Measurements from ENCODE around the gene SLC6A3.
A peak's percentile ranks its signal among the peaks of the same experiment; 100 is the strongest.
"Not testable (repeated sequence)": the region's sequence is repeated elsewhere in the genome, so short reads cannot be mapped to it uniquely, and the experiment has no call there.

SLC6A3 gene

GRCh38 chr5:1439388-1440097 lies 5.7 kb downstream of the SLC6A3 start:
- no peak for DNase-seq (ENCODE audit: low spot score)

- DNase-seq (ENCODE audit: low spot score) = no peak
Measured at GRCh38 chr5:1438871-1439270, 6.4 kb downstream of the SLC6A3 start.

- DNase-seq (ENCODE audit: low spot score) = no peak
Measured at GRCh38 chr5:1437876-1438559, 7.2 kb downstream of the SLC6A3 start.

- no peak for DNase-seq (ENCODE audit: low spot score)
Measured at GRCh38 chr5:1437226-1437829, 7.9 kb downstream of the SLC6A3 start.

- DNase-seq (ENCODE audit: low spot score) = no peak
Measured at GRCh38 chr5:1436681-1437080, 8.6 kb downstream of the SLC6A3 start.

GRCh38 chr5:1436036-1436435 lies 9.2 kb downstream of the SLC6A3 start:
- DNase-seq (ENCODE audit: low spot score) = no peak

- no peak for DNase-seq (ENCODE audit: low spot score)
Measured at GRCh38 chr5:1435369-1435768, 9.9 kb downstream of the SLC6A3 start.

GRCh38 chr5:1432296-1432695 lies 12.9 kb downstream of the SLC6A3 start:
- no peak for DNase-seq (ENCODE audit: low spot score)

GRCh38 chr5:1431896-1432295 lies 13.3 kb downstream of the SLC6A3 start:
- no peak for DNase-seq (ENCODE audit: low spot score)

GRCh38 chr5:1431021-1431811 lies 14.0 kb downstream of the SLC6A3 start:
- DNase-seq (ENCODE audit: low spot score) = no peak

- no peak for DNase-seq (ENCODE audit: low spot score)
Measured at GRCh38 chr5:1430121-1430795, 15.0 kb downstream of the SLC6A3 start.

GRCh38 chr5:1429496-1429895 lies 15.7 kb downstream of the SLC6A3 start:
- no peak for DNase-seq (ENCODE audit: low spot score)

- no peak for DNase-seq (ENCODE audit: low spot score)
Measured at GRCh38 chr5:1429066-1429465, 16.2 kb downstream of the SLC6A3 start.

- no peak for DNase-seq (ENCODE audit: low spot score)
Measured at GRCh38 chr5:1428107-1428506, 17.1 kb downstream of the SLC6A3 start.

- DNase-seq (ENCODE audit: low spot score) = no peak
Measured at GRCh38 chr5:1424716-1425115, 20.5 kb downstream of the SLC6A3 start.

- DNase-seq (ENCODE audit: low spot score) = no peak
Measured at GRCh38 chr5:1423901-1424603, 21.2 kb downstream of the SLC6A3 start.

GRCh38 chr5:1422522-1422921 lies 22.7 kb downstream of the SLC6A3 start:
- DNase-seq (ENCODE audit: low spot score) = not testable (repeated sequence)

GRCh38 chr5:1421521-1422341 lies 23.5 kb downstream of the SLC6A3 start:
- DNase-seq (ENCODE audit: low spot score) = no peak

GRCh38 chr5:1420211-1421195 lies 24.7 kb downstream of the SLC6A3 start:
- DNase-seq (ENCODE audit: low spot score) = peak; percentile 1

Data from pons (tissue), 1 donor.